ENCODE data around the gene MAPKAP1. TPM values are rescaled to one million over a fixed set of nuclear protein-coding genes. Genes with fewer than 3 reads are reported as not detected.

Gene MAPKAP1
- total RNA-seq, 2 experiments from 2014 or later = 111 to 117 TPM

- ChIA-PET CTCF (interaction anchor here (1.1 kb wide), 1 partner anchor 13 kb away, joined by 3 read pairs; no protein-coding TSS in a partner anchor), POLR2A (no interaction called here)
Measured at GRCh38 chr9:125511789-125512660, 195.0 kb downstream of the MAPKAP1 start.

GRCh38 chr9:125510980-125511379 lies 196.0 kb downstream of the MAPKAP1 start:
- CTCF ChIA-PET = no interaction called here
- POLR2A ChIA-PET = no interaction called here

GRCh38 chr9:125509476-125509875 lies 197.5 kb downstream of the MAPKAP1 start:
- POLR2A ChIA-PET = no interaction called here
- CTCF ChIA-PET = interaction anchor here (1.1 kb wide), 1 partner anchor 102 kb away, joined by 3 read pairs; no protein-coding TSS in a partner anchor

GRCh38 chr9:125508249-125508648 lies 198.8 kb downstream of the MAPKAP1 start:
- CTCF ChIA-PET = no interaction called here
- POLR2A ChIA-PET = no interaction called here

- CTCF ChIA-PET = no interaction called here
Measured at GRCh38 chr9:125507226-125507625, 199.8 kb downstream of the MAPKAP1 start.

DNA sequence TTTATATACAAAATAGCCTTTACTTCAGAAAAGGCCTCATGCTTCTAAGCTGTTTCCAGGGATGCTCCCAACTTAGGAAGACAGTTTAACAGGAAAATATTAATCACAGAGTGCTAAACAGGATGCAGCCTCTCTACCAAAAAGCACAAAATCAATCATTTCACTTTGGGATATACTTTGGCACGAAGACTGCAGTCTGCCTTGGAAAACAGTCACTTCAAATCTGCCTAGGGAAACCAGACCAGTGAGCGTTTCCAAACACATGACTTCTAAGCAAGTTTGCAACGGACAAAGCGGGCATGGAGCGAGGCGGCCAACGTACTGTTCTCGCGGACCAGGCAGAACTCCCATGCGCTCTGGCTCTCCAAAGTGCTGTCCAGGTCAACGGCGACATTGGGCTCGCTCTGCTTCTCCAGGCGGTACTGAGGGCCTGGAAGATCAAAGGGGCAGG lies 201.0 kb downstream of the MAPKAP1 start:
- CTCF ChIA-PET = no interaction called here
- POLR2A ChIA-PET = no interaction called here

More at GRCh38 chr9:125507226-125507625, 199.8 kb downstream of the MAPKAP1 start:
- POLR2A ChIA-PET = no interaction called here

DNA sequence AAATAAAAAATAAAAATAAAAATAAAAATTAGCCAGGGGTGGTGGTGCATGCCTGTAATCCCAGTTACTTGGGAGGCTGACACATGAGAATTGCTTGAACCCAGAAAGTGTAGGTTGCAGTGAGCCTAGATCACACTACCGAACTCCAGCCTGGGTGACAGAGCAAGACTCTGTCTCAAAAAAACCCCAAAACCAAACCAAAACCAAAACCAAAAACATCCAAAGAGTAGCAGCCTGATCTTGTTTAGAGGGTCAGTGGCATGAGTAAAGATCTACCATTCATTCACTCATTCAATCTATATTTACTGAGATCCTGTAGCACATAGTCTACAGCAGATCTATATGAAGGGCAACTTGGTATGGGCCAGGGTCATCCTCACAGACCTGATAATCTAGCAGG lies 202.4 kb downstream of the MAPKAP1 start:
- CTCF ChIA-PET = no interaction called here
- POLR2A ChIA-PET = no interaction called here

DNA sequence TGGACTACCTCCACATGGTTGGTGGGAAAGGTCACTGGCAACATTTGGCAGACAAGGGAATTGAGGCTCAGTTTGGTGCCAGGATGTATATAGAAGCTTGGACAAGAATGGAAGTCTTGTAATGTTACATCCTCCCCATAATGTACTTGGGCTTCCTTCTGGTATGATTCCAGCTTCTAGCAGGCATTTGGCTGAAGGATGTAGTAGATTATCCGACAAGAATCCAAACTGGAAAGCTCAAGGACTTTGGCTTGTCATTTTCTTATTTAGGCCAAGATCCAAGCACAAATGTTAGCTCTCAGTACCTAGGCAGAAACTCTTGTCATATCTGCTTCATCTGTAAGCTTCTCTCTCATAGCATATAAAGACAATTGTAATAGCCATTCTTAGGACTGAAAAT lies 209.1 kb downstream of the MAPKAP1 start:
- ChIA-PET CTCF (no interaction called here), POLR2A (no interaction called here)

- ChIA-PET POLR2A (no interaction called here), CTCF (no interaction called here)
Measured at GRCh38 chr9:125497478-125497877, 209.5 kb downstream of the MAPKAP1 start.

DNA sequence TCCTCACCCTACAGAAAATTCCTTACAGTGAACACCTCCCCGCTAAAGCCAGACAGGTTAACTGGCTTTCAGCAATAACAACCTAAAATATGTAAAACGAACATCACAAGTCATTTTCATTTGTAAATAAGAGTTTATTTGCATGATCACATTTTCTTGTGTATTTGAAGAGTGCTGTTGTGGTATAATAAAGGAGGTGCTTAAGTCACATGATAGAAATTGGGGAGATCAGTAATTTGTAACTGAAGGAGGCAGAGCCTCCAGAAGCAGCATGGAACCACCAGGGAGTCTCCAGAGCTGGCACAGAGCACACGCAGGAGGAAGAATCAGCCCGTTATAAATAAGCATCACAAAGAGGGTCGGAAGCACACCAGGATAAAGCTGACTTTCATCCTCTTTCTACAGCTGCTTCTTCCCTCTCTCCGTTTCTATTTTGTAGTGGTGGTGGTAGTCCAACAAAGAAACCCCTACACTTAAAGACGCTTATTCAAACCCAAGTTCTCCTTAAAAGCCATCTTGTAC lies 210.6 kb downstream of the MAPKAP1 start:
- ChIA-PET POLR2A (no interaction called here), CTCF (no interaction called here)

DNA sequence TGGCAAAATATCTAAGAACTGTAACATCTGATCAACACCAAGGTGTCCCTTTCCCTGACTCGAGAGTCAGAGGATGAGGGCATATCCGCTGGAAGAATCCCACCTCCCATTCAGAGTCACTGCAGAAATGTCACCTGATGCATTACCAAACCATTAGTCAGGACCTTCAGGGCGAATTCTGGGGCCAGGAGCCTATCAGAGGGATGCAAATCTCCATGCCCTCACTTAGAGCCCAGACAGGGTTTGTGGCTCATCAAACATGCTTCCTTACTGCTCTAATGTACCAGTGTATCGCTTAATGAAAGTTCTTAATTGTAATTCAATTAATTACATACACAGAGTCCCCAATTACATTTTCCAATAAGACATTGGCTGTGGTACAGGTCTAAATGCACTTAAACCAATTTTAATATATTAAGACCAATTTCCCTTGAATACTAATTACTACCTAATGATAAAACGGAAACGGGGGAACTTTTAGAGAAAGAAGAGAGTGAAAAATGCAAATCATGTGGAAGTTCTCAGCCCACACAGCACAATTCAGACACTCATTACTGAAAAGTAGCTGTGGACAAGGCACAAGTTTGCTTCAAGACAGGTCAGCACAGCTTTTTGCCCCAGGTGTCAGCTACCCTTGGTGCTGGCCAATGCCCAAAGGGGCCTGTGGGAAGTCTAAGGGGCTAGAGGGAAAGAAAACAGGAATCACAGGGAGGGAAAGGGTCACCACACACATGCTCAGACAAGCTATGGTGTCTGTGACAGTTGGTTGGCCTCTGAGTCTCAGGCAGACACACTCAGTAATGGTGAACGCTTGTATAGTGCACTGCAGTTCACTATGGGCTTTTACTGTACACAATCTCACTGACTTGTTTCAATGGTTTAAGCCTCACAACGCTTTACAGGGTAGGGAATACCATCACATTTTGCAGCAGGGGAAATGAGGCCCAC lies 211.6 kb downstream of the MAPKAP1 start:
- POLR2A ChIA-PET = interaction anchor here (0.6 kb wide), 1 partner anchor 1753 kb away, joined by 3 read pairs; no protein-coding TSS in a partner anchor

DNA sequence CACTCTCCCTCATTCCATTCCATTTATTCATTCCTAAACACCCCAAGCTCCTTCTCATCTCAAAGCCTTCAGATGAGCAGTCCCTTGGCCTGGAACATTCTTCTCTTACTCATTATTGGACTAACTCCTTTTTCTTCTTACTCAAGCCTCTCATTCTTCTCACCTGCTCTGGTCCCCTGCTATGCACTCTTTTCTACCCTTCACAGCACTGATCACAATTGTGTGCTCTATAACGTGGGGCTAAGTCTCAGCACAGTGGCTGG lies 212.4 kb downstream of the MAPKAP1 start:
- CTCF ChIA-PET = no interaction called here

More for the DNA sequence above, 211.6 kb downstream of the MAPKAP1 start:
- CTCF ChIA-PET = no interaction called here

GRCh38 chr9:125493881-125494652 lies 212.9 kb downstream of the MAPKAP1 start:
- ChIA-PET CTCF (no interaction called here), POLR2A (interaction anchor here (0.6 kb wide), 1 partner anchor 1752 kb away, joined by 3 read pairs; no protein-coding TSS in a partner anchor)

More for the DNA sequence above, 212.4 kb downstream of the MAPKAP1 start:
- POLR2A ChIA-PET = interaction anchor here (0.6 kb wide), 1 partner anchor 1752 kb away, joined by 3 read pairs; no protein-coding TSS in a partner anchor

DNA sequence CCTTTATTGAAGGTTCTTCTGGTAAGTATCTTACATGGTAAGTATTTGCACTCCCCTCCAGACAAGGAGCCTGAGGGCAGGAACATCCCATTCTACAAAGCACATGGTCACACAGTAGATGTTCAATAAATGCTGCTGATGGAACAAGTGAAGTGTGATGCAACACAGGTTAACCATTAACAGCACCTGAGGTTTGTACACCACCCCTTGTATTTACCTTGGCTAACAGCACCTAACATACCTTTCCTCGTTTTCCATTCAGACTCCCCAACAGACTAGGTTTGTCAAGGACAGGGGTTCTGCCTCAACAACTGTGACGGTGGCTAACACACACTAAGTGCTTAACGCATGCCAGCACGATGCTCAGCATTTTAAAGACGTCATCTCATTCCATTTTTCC lies 213.6 kb downstream of the MAPKAP1 start:
- POLR2A ChIA-PET = no interaction called here
- CTCF ChIA-PET = no interaction called here

DNA sequence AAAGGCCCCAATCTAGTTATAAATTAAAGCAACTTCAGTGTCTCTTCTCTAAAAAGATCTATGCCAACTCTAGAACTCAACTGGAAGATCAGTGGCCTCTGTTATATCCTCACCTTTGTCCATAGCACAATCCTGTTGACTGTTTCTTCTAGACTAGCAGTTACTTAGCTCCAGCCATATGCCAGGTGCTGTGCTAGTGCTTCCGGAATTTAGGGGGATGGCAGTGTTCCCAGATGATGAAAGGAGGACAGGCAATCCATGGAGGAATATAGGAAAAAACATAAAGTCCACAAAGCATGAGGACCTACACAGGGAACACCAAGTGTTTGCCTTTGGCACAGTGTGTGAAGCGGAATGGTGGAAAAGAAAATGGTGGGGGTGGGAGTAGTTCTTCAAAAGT lies 214.3 kb downstream of the MAPKAP1 start:
- ChIA-PET POLR2A (interaction anchor here (0.6 kb wide), 1 partner anchor 11 kb away, joined by 3 read pairs; no protein-coding TSS in a partner anchor), CTCF (no interaction called here)

GRCh38 chr9:125487842-125488241 lies 219.2 kb downstream of the MAPKAP1 start:
- ChIA-PET CTCF (no interaction called here), POLR2A (interaction anchor here (0.6 kb wide), 1 partner anchor 857 kb away, joined by 6 read pairs; no protein-coding TSS in a partner anchor)

- ChIA-PET POLR2A (no interaction called here), CTCF (no interaction called here)
Measured at GRCh38 chr9:125486576-125486975, 220.4 kb downstream of the MAPKAP1 start.

DNA sequence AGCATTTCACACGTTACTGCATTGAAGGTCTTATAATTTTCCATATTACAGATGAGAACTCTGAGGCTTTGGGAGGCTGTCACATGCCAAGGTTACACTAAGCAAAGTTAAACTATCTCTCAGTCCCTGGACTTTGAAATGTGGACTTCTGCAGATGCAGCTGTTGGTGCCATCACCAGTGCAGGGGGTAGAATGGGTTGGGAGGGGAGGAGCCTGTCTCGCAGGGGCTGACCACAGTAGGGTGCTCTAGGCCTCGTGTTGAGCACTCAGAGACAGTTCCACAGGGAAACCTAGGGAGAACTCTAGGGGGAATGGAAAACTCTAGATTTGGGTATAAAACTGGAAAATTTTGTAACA lies 220.9 kb downstream of the MAPKAP1 start:
- ChIA-PET CTCF (no interaction called here), POLR2A (no interaction called here)

GRCh38 chr9:125485471-125486151 lies 221.4 kb downstream of the MAPKAP1 start:
- ChIA-PET CTCF (no interaction called here), POLR2A (no interaction called here)

Measured in activated CD8-positive, alpha-beta memory T cell treated with anti-CD3 and anti-CD28 coated beads for 36 hours (primary cell).